Ecto neural progenitor cell (in vitro differentiated cells): ENCODE data around the gene FAM110D.
A peak's percentile ranks its signal among the peaks of the same experiment; 100 is the strongest.

Source experiments
- DNase-seq: peaks from one replicate; pipeline ENCODE4 v3.0.0-alpha.2; 2018; ENCODE audit warnings: low spot score

FAM110D gene

GRCh38 chr1:26189331-26189730, 30.5 kb downstream of the FAM110D start:
- DNase-seq = no peak

- no peak for DNase-seq
These were observed 30.9 kb downstream of the FAM110D start for GRCh38 chr1:26189751-26190275.

GRCh38 chr1:26190373-26190987, 31.6 kb downstream of the FAM110D start, which contains the start of gene CATSPER4:
Gene CATSPER4, plus strand, starts transcription at chr1:26190602. Its CDS starts 26 bp downstream, at chr1:26190628.
- peak; percentile 81 for DNase-seq

- DNase-seq = no peak
These were observed 32.9 kb downstream of the FAM110D start for GRCh38 chr1:26191739-26192138.

GRCh38 chr1:26195805-26196204, 36.9 kb downstream of the FAM110D start:
- no peak for DNase-seq

- DNase-seq = no peak
These were observed 38.4 kb downstream of the FAM110D start for GRCh38 chr1:26197301-26197700.

GRCh38 chr1:26197813-26198212, 38.9 kb downstream of the FAM110D start:
- no peak for DNase-seq

GRCh38 chr1:26200413-26200812, 41.5 kb downstream of the FAM110D start:
- no peak for DNase-seq

- no peak for DNase-seq
These were observed 44.9 kb downstream of the FAM110D start for GRCh38 chr1:26203642-26204318.

GRCh38 chr1:26210147-26210870, 51.4 kb downstream of the FAM110D start:
- DNase-seq = no peak

- no peak for DNase-seq
These were observed 53.8 kb downstream of the FAM110D start for GRCh38 chr1:26212726-26213125.

GRCh38 chr1:26213335-26213905, 54.5 kb downstream of the FAM110D start:
- DNase-seq = no peak
